HG02763 (cell line): Measurements from ENCODE around the gene GFOD1.
"Not testable (repeated sequence)": the region's sequence is repeated elsewhere in the genome, so short reads cannot be mapped to it uniquely, and the experiment has no call there.

Experiments used
- ATAC-seq: cut with Tn5 transposase; IDR thresholded peaks from one replicate; pipeline ENCODE4 v1.9.1; 2021; ENCODE audit warnings: mild to moderate bottlenecking, moderate library complexity; ENCODE audit not compliant: unreplicated experiment

GFOD1 gene

DNA sequence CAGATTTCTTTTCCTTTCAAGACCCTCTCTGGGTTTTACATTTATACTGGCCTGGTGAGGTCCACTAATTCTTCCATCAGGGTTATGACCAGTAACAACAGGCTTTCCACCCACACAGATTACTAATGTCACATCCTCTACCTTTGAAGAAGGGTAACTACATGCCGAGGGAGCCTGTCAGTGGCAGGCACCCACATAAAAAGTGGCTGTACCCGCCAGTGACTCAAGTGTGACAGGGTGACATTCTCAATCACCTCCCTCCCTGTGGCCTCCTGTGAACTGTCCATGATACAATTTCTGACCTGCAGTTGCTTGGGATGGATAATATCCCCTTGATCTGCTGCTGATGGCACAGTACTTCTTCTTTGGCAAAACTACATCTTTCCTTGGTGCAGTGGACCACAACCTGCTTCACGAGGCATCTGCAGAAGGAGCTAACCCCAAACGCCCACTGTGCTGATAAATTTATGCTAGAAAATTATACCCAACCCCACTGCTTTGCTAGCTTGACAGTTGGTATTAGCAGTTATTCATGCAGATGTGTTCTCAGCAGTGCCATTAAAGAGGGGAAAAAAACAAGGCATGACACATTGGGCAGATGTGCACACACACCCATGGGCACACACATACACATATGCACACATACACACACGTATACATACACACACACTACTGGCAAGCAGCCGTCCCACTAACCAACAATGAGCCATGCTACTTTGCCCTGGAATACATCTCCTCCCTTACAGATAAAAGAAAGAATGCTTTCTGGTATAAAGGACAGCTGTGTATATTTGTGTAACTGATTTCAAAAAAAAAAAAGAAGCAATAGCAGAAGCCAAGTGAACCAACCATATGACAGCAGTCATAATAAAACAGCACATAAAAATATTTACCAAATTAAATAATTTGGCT, 20.8 kb downstream of the GFOD1 start:
- ATAC-seq: no peak

DNA sequence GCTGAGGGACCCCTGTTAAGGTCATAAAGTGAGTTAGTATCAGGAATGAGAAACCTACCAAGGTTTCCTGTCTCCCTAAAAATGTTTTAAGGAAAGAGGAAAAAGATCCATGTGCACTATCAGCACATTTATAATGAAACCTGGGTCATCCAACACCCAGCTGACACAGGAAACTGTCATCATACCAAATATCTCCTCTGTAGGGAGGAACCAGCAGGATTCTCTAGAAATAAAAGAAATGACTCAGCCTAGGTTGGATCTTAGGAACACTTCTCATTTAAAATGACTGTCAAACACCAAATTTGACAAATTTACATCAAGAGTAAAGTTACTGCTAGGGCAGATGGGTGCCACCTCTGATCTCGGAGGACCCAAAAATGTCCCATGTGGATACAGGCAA, 21.7 kb downstream of the GFOD1 start:
- ATAC-seq: no peak

DNA sequence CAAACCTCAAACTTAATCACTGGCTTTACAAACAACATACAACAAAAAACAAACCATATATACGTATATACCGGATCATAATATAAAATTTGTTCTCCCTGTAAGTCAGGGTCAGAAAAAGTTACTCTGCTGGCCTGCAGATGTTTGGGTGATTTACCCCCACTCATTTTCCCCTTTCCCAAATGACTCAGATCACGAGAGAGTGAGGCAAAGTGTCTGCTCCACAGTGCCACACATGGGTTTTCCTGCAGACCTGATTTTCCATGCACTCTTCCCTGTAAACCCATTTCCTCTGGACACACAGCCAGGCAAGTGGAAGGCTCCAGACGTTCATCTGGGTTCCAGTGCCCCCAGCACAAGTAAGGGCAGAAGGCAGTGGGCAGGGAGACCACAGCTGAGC, 23.5 kb downstream of the GFOD1 start:
- ATAC-seq: no peak

DNA sequence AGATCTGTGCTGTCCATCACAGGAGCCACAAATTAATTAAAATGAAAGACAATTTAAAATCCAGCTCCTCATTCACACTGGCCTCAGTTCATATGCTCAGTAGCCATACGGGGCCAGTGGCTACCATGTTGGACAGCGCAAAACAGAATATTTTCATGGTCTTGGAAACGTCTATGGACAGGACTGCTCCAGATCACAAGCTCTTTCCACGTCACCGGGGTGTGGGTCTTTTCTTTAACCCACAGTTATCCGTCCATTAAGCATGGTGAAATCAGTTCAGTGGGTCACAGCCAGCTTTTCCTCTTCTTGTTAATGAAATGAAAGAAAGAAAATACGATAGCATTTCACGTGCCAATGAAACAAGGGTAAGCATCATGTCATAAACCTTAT, 24.1 kb downstream of the GFOD1 start:
- no peak for ATAC-seq

- no peak for ATAC-seq
Observed at GRCh38 chr6:13462458-13463327, 24.7 kb downstream of the GFOD1 start.

GRCh38 chr6:13461805-13462204, 25.6 kb downstream of the GFOD1 start:
- no peak for ATAC-seq

- ATAC-seq: no peak
Observed at GRCh38 chr6:13461307-13461706, 26.1 kb downstream of the GFOD1 start.

GRCh38 chr6:13460289-13460688, 27.1 kb downstream of the GFOD1 start:
- not testable (repeated sequence) for ATAC-seq

DNA sequence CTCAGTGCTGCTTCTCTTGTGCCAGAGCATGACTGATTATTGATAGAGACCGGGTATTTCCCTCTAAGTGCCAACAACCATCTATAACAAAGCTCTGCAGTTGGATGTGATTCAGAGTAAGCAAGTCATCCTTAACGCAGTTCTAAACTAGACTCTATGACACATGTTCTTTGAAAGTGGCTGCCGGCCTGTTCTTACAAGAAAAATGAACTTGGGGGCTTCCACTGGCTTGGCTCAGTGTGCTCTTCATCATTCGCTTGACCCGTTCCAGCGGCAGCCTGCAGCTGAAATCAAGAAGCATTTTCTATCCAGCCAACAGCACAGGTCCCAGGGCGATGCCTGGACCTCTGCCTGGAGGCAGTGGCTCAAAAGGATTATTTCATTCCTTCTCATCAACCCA, 29.8 kb downstream of the GFOD1 start:
- no peak for ATAC-seq

DNA sequence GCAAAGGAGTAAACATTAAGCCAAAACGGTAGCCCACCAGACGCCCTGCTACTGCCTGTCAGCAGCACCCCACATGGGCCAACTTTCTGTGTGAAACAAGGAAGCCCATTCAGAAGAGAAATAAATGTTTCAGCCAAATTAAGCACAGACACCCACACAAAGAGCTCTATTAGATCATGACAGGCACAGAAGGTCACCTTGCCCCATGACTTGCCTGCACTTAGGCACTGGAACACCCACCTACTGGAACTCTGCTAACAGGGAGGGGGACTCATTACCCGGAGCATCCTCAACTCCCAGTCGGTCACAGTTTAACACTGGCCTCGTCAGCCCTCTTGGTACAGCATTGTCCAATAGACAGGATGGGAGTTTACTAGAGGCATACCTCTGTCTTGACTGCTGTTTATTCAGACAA, 31.8 kb downstream of the GFOD1 start:
- no peak for ATAC-seq

- ATAC-seq: peak; percentile 56
Observed at GRCh38 chr6:13454286-13455221, 32.8 kb downstream of the GFOD1 start.

DNA sequence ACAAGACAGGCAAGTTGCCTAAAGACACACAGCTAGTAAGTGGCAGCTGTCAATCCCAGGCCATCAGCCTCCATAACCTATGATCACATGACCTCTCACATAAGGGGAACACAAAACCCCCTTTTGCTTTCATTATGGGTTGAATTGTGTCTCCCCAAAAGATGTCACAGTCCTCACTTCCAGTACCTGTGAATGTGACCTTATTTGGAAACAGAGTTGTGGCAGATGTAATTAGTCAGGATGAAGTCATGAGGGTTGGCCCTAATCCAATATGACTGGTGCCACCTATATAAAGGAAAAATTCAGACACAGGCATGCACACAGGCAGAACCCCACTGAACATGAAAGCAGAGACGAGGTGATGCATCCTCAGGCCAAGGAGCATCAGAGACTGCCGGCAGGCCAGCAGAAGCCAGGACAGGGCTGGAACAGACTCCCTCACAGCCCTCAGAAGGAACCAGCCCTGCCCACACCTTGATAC, 33.6 kb downstream of the GFOD1 start:
- ATAC-seq: no peak

DNA sequence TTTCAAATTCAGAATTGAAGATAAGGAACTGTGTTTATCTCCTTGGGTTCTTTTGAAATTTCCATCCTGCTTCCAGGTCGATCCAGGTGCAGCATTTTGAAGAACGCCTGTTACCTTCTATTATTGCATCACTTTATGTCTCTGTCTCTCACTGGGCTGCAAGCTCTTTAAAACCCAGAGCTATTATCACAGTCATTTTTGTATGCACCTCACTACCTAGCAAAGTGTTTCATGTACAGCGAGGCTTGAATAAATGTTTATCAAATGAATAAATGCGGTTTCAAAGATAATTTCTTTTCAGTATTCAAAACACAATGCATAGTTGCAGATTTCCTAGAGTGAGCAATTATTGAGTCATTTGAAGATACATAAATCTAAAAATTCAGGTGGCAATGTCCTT, 34.2 kb downstream of the GFOD1 start:
- ATAC-seq: no peak

DNA sequence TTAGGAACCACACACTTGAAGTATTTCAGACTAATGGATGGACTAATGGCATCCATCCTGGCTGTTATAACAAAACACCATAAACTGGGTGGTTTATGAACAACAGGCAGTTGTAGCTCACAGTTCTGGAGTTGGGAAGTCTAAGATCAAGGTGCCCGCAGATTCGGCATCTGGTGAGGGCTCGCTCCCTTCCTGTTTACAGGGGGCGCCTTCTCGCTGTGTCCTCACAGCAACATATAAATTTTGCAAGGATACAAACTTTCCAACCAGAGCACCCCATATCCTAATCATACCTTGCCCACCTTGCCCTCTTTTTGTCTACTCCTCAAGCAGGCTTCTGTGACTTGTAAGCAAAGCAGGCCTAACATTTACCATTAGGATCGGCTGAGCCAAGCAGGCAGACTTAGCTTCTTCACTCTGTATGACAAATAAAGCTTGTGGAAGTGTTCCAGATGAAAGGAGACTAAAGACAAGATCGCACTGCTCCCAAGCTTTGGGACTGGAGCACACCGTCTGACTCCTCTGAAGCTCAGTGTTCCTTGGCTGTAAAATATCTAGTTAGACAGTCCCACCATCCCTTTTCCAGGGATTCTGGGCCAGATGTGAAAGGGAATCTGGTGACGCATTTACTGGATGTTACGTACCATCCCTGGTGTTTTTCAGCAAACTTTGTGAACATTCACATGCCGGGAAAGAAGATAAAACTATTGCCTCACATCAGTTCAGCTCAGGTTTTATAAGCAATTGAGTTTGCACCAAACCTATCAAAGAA, 34.9 kb downstream of the GFOD1 start:
- ATAC-seq: no peak

- ATAC-seq: no peak
Observed at GRCh38 chr6:13451181-13451895, 36.1 kb downstream of the GFOD1 start.

DNA sequence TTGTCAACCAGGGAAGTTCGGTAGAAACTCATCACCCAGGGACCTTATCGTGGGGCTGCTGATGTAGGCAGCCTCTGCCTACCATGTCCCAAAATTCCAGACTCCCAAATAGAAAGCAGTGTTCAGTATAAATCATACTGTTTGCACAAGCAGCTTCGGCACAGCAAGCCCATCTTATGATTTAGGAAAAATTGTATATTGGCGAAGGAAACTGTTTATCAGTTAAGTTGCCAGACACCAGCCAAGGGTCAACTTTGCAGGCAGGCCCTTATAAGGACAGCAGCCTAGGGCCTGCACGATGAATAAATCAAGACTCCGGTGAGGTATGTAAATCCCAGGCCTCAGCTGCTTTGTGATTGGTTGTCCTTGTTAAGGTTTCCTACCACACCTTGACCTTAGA, 36.8 kb downstream of the GFOD1 start:
- no peak for ATAC-seq

DNA sequence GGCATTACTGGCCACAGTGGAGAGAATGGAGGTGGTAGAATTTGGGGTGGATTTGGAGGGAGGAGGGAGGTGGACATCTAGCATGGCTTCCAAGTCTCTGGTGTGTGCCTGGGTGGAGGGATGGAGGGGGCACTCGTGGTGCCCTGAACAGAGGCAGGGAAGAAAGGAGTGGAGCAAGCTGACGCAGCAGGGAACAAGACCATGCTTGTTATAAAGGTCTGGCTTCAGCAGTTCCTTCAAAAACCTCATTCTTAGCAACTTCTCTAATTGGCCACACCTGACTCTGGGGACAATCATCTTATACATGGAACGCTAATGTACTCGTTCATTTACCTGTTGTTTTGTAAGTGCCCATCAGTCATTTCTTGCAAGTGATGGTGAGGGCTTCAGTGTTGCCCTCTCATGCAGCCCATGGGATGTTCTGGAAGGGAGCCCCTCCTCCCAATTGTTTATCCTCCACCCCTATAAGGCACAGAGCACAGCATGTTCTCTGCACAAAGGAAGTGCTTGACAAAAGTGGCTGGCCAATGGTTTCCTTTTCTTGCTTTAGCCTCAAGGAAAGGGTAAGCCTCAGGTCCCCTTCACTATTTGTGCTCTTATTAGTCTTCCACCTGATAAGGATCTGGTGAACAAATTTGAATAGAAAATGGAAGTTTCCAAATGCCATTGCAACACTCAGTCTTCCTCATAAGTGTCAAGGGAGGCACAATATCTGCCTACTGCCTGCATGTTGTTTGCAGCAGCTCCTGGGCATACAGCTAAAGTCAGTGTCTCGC, 39.3 kb downstream of the GFOD1 start:
- ATAC-seq: no peak

DNA sequence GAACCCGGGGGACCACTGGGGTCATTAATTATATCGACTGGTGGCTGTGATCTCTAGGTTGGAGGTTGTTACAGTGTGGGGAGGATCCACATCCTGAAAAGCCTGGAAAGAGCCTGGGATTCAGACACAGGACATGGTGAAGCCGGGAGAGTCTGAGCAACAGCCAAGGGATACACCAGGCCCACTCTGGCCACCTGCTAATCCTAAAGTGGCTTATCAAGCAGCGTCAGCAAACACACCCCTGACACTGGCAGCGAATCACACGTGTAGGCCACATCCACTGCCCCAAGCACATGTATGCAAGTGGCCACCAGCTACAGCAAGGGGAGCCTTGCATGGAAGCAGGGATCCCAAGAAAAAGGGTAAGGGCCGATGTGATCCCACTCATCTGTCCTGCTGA, 41.0 kb downstream of the GFOD1 start:
- no peak for ATAC-seq

- ATAC-seq: no peak
Observed at GRCh38 chr6:13445744-13446115, 41.7 kb downstream of the GFOD1 start.
